Measurements from ENCODE around the gene RASA3. TPM values are rescaled to one million over a fixed set of nuclear protein-coding genes. Genes with fewer than 3 reads are reported as not detected.

Gene RASA3
- polyA plus RNA-seq, 3 donors, result 9.0 to 32.6 (median 16.6) TPM

- H3K9me3 ChIP-seq (replicated peaks in 1 of 2; ENCODE audit: control insufficient read depth in 1 of 2, insufficient read depth in 1 of 2, low read length in 2 of 2), result peaks cover 33 to 35% of the 10 kb centered on the region in 2 donors
- peaks cover 8% of the 10 kb centered on the region for H3K4me1 Mint-ChIP-seq
These were observed 43.6 kb downstream of the RASA3 start for GRCh38 chr13:114088863-114089262.

GRCh38 chr13:114088234-114088633 is 44.2 kb downstream of the RASA3 start:
- peaks cover 53% of the 10 kb centered on the region for H3K79me2 ChIP-seq (ENCODE audit: insufficient read depth, low read length)
- H3K4me1 Mint-ChIP-seq, result peaks cover 8% of the 10 kb centered on the region

More at GRCh38 chr13:114088863-114089262, 43.6 kb downstream of the RASA3 start:
- no peak overlapping the region for H3K4me3 Mint-ChIP-seq
- WGBS (ENCODE audit: insufficient coverage), result 100% methylated on average over 3 of the region's 7 CpGs
- intact Hi-C loops (cut with micrococcal nuclease), result no loop called here
- H3K27me3 ChIP-seq (ENCODE audit: control insufficient read depth in 2 of 2, insufficient read depth in 2 of 2, low read length in 2 of 2), result no peaks in the 10 kb centered on the region
- no peak overlapping the region for H3K9ac ChIP-seq (ENCODE audit: insufficient read depth, low read length, poor library complexity, severe bottlenecking)
- H3K36me3 ChIP-seq (replicated peaks in 1 of 2; ENCODE audit: control insufficient read depth in 1 of 2, insufficient read depth in 2 of 2, low read length in 2 of 2), result peaks cover 0 to 7% of the 10 kb centered on the region in 2 donors
- DNase-seq, result no peak
- peaks cover 47% of the 10 kb centered on the region for H4K20me1 ChIP-seq (ENCODE audit: insufficient read depth, low read length)
- no peak for TF ChIP-seq CTCF (IDR thresholded peaks at IDR 0.05)
- H3K36me3 Mint-ChIP-seq, result peaks cover 13 to 17% of the 10 kb centered on the region in 2 donors
- H2AFZ ChIP-seq (ENCODE audit: insufficient read depth, low read depth, low read length, poor library complexity, severe bottlenecking), result no peak overlapping the region
- peak overlapping the region in 1 of 7 donors; percentile 77 for H3K27ac Mint-ChIP-seq
- H3K27me3 Mint-ChIP-seq (ENCODE audit: low read depth in 3 of 3), result no peaks in the 10 kb centered on the region
- H3K4me1 ChIP-seq (ENCODE audit: control insufficient read depth in 1 of 2, insufficient read depth in 2 of 2, low read length in 2 of 2), result peaks cover 0 to 6% of the 10 kb centered on the region in 2 donors
- peaks cover 27 to 48% (median 40%) of the 10 kb centered on the region in 7 donors for H3K9me3 Mint-ChIP-seq
- peaks cover 59% of the 10 kb centered on the region for H3K79me2 ChIP-seq (ENCODE audit: insufficient read depth, low read length)
- H3K27ac ChIP-seq (ENCODE audit: low read depth in 1 of 2, low read length in 2 of 2), result no peak overlapping the region
- no peak overlapping the region for H3K4me2 ChIP-seq (replicated peaks; ENCODE audit: extremely low read depth, low read length, poor library complexity, severe bottlenecking)
- H3K4me3 ChIP-seq (replicated peaks in 1 of 3; ENCODE audit: low read depth in 2 of 3, low read length in 3 of 3), result no peak overlapping the region

More at GRCh38 chr13:114088234-114088633, 44.2 kb downstream of the RASA3 start:
- intact Hi-C loops (cut with micrococcal nuclease), result no loop called here
- H3K27me3 ChIP-seq (ENCODE audit: control insufficient read depth in 2 of 2, insufficient read depth in 2 of 2, low read length in 2 of 2), result no peaks in the 10 kb centered on the region
- peaks cover 42% of the 10 kb centered on the region for H4K20me1 ChIP-seq (ENCODE audit: insufficient read depth, low read length)
- H3K36me3 ChIP-seq (replicated peaks in 1 of 2; ENCODE audit: control insufficient read depth in 1 of 2, insufficient read depth in 2 of 2, low read length in 2 of 2), result peaks cover 0 to 7% of the 10 kb centered on the region in 2 donors
- H3K27ac Mint-ChIP-seq, result no peak overlapping the region
- TF ChIP-seq CTCF (IDR thresholded peaks at IDR 0.05), result no peak
- H3K36me3 Mint-ChIP-seq, result peaks cover 10 to 11% of the 10 kb centered on the region in 2 donors
- peaks cover 0 to 6% of the 10 kb centered on the region in 2 donors for H3K4me1 ChIP-seq (ENCODE audit: control insufficient read depth in 1 of 2, insufficient read depth in 2 of 2, low read length in 2 of 2)
- H3K9ac ChIP-seq (ENCODE audit: insufficient read depth, low read length, poor library complexity, severe bottlenecking), result no peak overlapping the region
- H3K4me3 ChIP-seq (replicated peaks in 1 of 3; ENCODE audit: low read depth in 2 of 3, low read length in 3 of 3), result no peak overlapping the region
- no peaks in the 10 kb centered on the region for H3K27me3 Mint-ChIP-seq (ENCODE audit: low read depth in 3 of 3)
- H2AFZ ChIP-seq (ENCODE audit: insufficient read depth, low read depth, low read length, poor library complexity, severe bottlenecking), result no peak overlapping the region
- no peak for DNase-seq
- peaks cover 21 to 42% (median 33%) of the 10 kb centered on the region in 7 donors for H3K9me3 Mint-ChIP-seq
- no peak overlapping the region for H3K4me3 Mint-ChIP-seq
- no peak overlapping the region for H3K4me2 ChIP-seq (replicated peaks; ENCODE audit: extremely low read depth, low read length, poor library complexity, severe bottlenecking)
- H3K9me3 ChIP-seq (replicated peaks in 1 of 2; ENCODE audit: control insufficient read depth in 1 of 2, insufficient read depth in 1 of 2, low read length in 2 of 2), result peaks cover 32 to 37% of the 10 kb centered on the region in 2 donors
- no peak overlapping the region for H3K27ac ChIP-seq (ENCODE audit: low read depth in 1 of 2, low read length in 2 of 2)
- WGBS (ENCODE audit: insufficient coverage), result 100% methylated on average over 2 of the region's 6 CpGs
